GM18873 (cell line): ENCODE measurements around the gene PFKFB2.
"Not testable (repeated sequence)": the region's sequence is repeated elsewhere in the genome, so short reads cannot be mapped to it uniquely, and the experiment has no call there.

ENCODE experiments used
- ATAC-seq: cut with Tn5 transposase; IDR thresholded peaks from one replicate; pipeline ENCODE4 v1.9.1; 2021; ENCODE audit warnings: mild to moderate bottlenecking, moderate library complexity, moderate number of reproducible peaks; ENCODE audit not compliant: unreplicated experiment, low FRiP score

The PFKFB2 gene

GRCh38 chr1:207035877-207036551 is 17.1 kb upstream of the PFKFB2 start:
- ATAC-seq, result no peak

DNA sequence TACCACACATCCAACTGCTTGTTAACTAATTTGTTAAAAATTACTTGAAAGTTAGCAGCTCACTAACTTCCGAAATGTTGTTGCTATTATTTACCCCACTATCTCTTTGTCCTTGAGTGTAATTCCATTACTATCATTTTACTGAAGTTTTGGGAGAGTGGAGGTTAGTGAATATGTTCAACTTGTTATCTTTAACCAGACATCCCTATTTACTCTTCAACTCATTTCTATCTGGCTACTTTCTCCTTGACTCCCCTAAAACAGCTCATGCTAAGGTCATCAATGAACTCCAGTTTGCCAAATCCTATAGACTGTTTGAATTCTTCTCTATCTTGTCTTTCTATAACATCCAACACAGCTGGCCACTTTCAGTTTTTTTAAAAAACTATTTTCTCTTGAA is 16.2 kb upstream of the PFKFB2 start:
- ATAC-seq, result no peak

GRCh38 chr1:207039380-207040180 is 13.5 kb upstream of the PFKFB2 start:
- no peak for ATAC-seq

GRCh38 chr1:207040181-207040533 is 12.9 kb upstream of the PFKFB2 start:
- ATAC-seq, result no peak

- not testable (repeated sequence) for ATAC-seq
Observed at GRCh38 chr1:207041397-207041796, 11.7 kb upstream of the PFKFB2 start.

- ATAC-seq, result no peak
Observed at GRCh38 chr1:207045453-207045852, 7.6 kb upstream of the PFKFB2 start.

DNA sequence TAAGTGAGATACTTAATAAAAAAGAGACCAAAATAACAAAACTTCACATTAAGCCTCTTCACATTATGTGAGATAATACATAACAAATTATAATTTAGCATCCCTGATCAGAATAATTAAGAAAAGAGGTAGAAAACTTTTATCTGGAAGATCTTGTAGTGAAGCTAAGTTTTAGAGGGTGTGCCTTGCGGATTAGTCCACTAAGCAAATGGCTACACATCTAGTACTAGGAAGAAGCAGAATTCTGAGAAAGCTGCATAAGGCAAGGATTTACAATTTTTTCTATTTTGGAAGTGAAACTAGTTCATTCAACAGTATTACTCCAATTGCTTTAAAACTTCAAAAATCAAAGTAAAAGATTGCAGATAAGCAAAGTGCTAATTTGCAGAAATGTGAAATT is 5.6 kb upstream of the PFKFB2 start:
- ATAC-seq, result no peak

DNA sequence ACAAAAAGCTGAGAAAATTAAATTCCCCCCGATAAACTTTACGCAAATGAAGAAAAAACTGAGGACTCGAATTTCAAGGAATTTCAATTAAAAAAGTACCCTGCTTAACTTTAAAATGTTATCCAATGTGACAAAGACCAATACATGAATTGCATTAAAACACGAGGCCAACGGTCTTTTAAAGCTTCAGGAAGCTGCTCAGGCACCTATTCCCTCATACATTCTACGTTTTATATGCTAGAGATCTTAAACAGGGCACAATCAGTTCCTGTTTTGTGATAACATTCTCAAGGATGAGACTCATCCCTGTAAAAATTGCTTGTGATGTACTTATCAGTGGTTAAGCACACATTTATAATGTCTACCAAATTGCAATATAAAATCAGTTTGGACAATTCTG is 5.0 kb upstream of the PFKFB2 start:
- ATAC-seq, result no peak

DNA sequence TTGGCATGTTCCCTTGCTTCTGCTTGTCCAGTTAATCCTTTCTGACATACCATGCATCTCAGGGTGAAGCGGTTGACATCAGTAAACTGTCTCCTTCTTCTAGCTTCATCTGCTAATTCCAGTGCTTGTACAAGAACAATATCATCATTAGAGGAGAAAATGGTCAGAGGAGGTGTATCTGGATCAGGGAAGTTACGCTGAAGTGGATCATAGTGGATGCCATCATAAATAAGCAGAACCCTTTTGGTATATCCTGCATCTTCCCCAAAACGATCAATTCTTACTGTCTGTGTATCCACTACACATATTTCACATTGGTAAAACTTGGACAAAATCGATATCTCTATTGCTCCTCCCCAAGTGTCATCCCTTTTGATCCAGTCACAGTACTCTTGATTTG is 4.0 kb upstream of the PFKFB2 start:
- ATAC-seq, result no peak

- no peak for ATAC-seq
Observed at GRCh38 chr1:207049514-207049913, 3.6 kb upstream of the PFKFB2 start.

DNA sequence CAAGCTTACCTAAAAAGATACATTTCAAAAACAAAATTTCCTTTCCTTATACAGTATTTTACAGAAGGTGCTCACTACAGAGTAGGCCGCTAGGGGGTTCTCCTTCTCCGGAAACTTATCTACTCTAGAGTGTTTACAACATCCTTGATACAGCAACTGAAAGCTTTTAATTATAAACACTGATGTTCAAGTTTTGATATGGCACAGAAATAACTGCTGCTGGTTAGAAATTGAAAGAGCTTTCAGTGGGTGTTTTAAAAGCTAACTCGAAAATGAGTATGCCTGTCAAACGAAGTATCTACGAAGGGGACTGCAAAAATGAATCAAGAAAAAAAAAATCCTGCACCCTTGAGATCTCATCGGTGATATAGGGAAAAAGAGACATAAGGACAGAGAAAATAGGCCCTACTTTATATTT is 3.1 kb upstream of the PFKFB2 start:
- no peak for ATAC-seq

DNA sequence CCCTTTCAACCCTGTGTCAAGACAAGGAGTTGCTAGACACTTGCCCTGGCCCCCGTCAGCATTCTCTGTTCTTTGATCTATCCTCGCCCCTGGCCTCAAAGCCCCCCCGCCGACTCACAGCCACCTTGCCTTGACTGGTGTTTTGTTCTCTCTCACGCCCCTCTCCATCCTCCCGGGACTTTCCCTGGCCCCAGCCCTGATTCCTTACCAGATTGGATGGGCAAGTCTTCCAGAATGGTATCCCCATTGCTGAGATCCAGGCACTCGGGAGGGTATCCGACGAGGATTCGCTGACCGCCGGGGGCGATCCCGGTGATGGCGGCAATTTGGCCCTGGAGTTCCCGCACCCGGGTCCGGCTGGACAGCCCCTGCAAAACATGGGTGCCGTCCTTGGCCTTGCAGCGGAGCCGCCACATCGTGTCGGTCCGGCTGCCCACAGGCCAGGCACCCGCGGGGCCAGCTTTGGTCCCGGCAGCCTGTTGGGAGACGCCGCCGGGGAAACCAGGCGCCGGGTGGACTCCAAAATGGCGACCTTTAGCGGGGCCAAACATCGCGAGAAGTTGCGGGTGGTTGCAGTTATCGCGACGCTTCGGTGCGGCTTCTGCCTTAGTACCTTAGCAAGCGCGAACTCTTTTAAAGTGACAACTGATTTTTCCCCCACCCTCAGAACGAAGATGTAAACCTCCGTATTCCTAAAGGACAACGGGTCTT is 2.4 kb upstream of the PFKFB2 start:
- ATAC-seq, result no peak

DNA sequence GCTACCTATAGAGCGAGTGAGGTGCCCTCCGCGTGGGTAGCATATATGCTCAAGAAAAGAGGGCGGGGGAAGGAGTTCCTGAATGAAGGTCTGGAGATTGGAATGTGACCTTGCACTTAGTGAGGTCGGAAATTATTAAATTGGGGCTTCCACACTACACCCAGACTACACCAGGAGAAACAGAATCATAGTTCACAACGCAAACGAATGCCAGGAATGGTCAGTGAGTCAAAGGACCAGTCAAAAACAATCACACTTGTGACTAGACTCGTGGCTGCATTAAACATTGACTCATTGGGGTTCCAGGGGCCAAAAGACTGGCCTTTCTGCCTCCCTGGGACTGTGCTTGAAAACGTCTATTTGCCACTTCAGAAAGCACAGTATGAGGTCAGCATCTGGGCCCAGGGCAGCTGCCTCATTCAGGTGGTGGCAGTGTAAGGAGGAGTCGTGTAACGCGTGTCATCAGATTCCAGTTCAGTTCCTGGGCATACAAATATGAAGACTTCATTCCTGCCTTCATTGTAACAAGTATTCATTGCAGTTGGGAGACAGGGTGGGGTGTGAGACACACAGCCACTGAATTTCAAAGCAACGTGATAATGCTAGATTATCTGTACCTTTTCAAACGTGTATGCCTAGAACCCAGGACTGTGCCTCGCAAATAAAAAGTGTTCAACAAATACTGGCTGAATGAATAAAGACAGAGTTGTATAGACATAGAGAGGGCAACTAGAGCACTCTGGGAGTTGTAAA is 1.7 kb upstream of the PFKFB2 start, which contains the start of gene YOD1:
Gene YOD1, minus strand, starts transcription at position 18 of the 753 bp plus-strand sequence. CDS start 178 bp downstream, outside the sequence.
- ATAC-seq, result no peak

GRCh38 chr1:207054491-207054890 is 1.4 kb downstream of the PFKFB2 start:
- ATAC-seq, result no peak

DNA sequence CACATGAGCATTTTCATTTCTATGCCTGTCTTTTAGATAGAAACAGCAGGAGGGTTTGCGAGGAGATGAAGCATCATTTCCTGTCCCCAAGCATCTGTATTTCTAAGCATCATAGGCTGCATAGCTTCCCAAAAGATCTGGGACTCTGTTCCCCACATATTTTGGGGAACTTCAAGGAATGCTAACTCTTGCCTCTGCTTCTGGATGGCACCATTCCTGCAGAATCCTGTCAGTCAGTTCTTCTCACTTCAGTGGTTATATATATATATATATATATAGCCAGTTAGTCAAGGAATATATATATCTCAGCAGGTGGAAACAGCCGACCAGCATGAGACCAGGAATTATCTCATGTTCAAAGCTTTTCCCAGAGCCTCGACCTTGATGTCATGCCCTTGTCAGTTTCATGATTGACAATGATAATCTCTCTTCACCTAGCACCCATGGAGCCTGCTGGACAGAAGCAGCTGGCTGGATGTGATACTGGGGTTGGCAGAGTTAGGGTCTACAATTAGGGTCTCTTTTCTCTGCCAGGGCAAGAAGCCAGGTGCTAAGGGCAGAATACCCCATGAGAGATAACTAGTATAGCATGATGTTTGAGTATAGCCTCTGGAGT is 2.4 kb downstream of the PFKFB2 start:
- no peak for ATAC-seq

- ATAC-seq, result no peak
Observed at GRCh38 chr1:207056673-207057072, 3.6 kb downstream of the PFKFB2 start.

GRCh38 chr1:207058252-207058651 is 5.2 kb downstream of the PFKFB2 start:
- no peak for ATAC-seq

GRCh38 chr1:207058878-207059867 is 6.1 kb downstream of the PFKFB2 start:
- ATAC-seq, result no peak

GRCh38 chr1:207059881-207060280 is 6.8 kb downstream of the PFKFB2 start:
- ATAC-seq, result no peak
